Measurements from ENCODE around the gene PHACTR1.

DNA sequence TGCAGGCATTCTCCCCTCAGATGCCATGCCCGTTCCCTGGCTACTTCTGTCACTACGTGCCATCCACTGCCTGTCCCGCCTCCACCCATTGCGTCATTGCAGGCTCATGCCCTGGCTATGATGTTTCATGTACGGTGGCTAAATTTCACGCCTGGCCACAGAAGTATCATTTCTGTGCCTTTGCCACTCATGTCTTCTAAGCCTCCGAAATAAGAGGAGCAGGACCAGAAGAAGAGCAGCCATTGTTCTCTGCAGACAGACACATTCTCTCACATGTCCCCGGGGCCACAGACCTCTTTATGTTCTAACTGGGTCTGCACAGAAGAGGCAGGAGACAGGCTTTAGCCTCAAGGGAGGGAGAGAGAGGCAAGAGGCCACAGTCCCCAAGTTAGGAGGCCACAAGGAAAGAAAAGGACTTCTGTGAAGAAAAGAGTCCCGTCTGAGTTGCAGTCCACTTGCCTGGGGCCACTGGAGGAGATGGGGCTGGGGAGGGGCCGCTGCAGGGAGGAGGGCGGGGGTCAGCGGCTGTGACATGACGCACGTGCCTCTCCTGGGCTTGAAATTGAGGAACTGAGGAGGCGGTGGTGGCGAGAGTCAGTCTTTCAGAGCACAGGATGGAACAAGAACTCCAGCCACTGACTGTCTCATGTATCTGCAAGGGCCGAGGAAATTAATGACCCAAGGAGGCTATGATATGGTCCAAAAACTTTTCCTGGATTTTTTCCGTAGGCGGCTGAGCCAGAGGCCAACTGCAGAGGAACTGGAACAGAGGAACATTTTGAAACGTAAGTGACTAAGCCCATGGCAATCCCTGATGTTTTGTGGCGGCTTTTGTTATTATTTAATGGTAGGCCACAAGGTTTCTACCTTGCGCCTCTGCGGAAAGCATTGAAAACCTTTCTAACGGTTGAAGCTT lies 555.8 kb downstream of the PHACTR1 start:
- TF ChIP-seq POLR2A (IDR thresholded peaks at IDR 0.05) (peak; percentile 34), CTCF (IDR thresholded peaks at IDR 0.05) (no peak), EP300 (IDR thresholded peaks at IDR 0.05; ENCODE audit: low read depth) (no peak)
